ENCODE measurements around the gene EFCAB7. TPM values are rescaled to one million over a fixed set of nuclear protein-coding genes. Genes with fewer than 3 reads are reported as not detected.
"Not testable (repeated sequence)": the region's sequence is repeated elsewhere in the genome, so short reads cannot be mapped to it uniquely, and the experiment has no call there.

Gene EFCAB7
- total RNA-seq, 4 donors from 2014 or later, result 6.3 to 30.0 (median 11.2) TPM

DNA sequence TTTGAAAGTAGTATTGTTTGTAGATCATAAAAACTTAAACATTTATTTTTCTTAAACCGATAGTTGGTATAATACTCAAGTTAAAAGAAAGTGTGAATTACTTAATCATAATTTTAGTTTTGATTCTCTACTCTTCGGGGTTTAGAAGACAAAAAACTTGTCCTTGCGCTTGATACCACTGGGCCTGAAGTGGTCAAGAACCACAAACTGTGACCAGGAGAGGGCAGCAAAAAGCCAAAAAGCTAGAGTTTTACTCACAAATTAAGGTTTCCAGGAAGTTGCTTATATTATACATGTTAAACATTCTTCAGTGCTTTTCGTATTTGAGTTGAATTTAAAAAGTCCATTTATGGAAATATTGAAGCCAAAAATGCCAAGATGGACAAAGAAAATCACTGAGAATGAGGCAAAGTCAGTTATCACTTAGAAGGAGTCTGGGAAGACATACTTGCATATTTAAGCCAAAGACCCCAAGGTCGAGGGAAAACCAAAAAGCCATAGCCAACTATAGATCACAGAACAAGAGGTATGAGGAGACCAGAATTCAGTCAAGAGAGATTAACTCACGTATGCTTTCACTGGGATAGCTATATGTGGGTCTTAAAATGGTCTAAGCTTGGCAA is 34.2 kb downstream of the EFCAB7 start:
- Histone ChIP-seq H3K4me1 (no peaks in the 10 kb centered on the region), H3K27ac (no peak overlapping the region), H3K36me3 (peaks cover 0 to 22% of the 10 kb centered on the region in 2 donors), H3K27me3 (no peaks in the 10 kb centered on the region), H3K9me3 (no peaks in the 10 kb centered on the region), H3K4me3 (no peak overlapping the region)
- WGBS, 2 donors (ENCODE audit: low coverage in 1 of 2), result 59 to 76% methylated on average over 6 of the region's 6 CpGs
- TF ChIP-seq, protein P1, sequence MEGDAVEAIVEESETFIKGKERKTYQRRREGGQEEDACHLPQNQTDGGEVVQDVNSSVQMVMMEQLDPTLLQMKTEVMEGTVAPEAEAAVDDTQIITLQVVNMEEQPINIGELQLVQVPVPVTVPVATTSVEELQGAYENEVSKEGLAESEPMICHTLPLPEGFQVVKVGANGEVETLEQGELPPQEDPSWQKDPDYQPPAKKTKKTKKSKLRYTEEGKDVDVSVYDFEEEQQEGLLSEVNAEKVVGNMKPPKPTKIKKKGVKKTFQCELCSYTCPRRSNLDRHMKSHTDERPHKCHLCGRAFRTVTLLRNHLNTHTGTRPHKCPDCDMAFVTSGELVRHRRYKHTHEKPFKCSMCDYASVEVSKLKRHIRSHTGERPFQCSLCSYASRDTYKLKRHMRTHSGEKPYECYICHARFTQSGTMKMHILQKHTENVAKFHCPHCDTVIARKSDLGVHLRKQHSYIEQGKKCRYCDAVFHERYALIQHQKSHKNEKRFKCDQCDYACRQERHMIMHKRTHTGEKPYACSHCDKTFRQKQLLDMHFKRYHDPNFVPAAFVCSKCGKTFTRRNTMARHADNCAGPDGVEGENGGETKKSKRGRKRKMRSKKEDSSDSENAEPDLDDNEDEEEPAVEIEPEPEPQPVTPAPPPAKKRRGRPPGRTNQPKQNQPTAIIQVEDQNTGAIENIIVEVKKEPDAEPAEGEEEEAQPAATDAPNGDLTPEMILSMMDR (IDR thresholded peaks at IDR 0.05), result peak in 2 of 4 experiments; percentile 26 to 37
- no peak for TF ChIP-seq POLR2A (IDR thresholded peaks at IDR 0.05)
- no peak for TF ChIP-seq POLR2AphosphoS5 (IDR thresholded peaks at IDR 0.05)
- no peak for TF ChIP-seq EP300 (IDR thresholded peaks at IDR 0.05)
- ATAC-seq, result no peak

- Histone ChIP-seq H3K9me3 (no peaks in the 10 kb centered on the region), H3K4me3 (no peak overlapping the region), H3K36me3 (peaks cover 0 to 8% of the 10 kb centered on the region in 2 donors), H3K4me1 (no peaks in the 10 kb centered on the region), H3K27ac (no peak overlapping the region), H3K27me3 (no peaks in the 10 kb centered on the region)
- 91 to 100% methylated on average over 2 of the region's 2 CpGs for WGBS, 2 donors (ENCODE audit: low coverage in 1 of 2)
- ATAC-seq, result no peak
- TF ChIP-seq POLR2A (IDR thresholded peaks at IDR 0.05) (no peak), EP300 (IDR thresholded peaks at IDR 0.05) (no peak), POLR2AphosphoS5 (IDR thresholded peaks at IDR 0.05) (no peak)
- TF ChIP-seq, protein P1 (IDR thresholded peaks at IDR 0.05), result no peak
Measured at GRCh38 chr1:63559357-63559756, 36.0 kb downstream of the EFCAB7 start.

DNA sequence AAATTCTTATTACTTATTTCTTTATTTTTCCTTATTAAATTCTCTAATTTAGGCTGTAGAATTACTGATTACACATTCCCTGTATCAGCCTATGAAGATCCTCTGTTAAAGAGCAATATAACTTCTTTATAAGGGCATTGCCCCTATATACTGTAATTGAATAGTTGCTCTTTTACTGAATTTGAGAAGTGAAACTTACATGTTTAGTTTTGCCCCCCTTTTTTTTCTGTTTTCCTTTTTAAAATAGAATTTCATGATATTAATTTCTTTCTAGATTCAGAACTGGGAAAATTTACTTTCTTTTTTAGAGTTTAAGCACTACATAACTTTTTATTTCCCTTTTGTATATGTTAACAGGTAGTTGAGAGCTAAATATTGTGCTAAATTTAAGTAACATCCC is 40.4 kb downstream of the EFCAB7 start:
- Histone ChIP-seq H3K27ac (no peak overlapping the region), H3K4me3 (no peak overlapping the region), H3K27me3 (no peaks in the 10 kb centered on the region), H3K4me1 (no peaks in the 10 kb centered on the region), H3K36me3 (peaks cover 0 to 8% of the 10 kb centered on the region in 2 donors), H3K9me3 (no peaks in the 10 kb centered on the region)
- TF ChIP-seq EP300 (IDR thresholded peaks at IDR 0.05) (no peak), POLR2AphosphoS5 (IDR thresholded peaks at IDR 0.05) (no peak), POLR2A (IDR thresholded peaks at IDR 0.05) (no peak)
- TF ChIP-seq, protein P1 (IDR thresholded peaks at IDR 0.05), result no peak
- no peak for ATAC-seq

GRCh38 chr1:63569068-63569467 is 45.7 kb downstream of the EFCAB7 start:
- Histone ChIP-seq H3K4me3 (no peak overlapping the region), H3K9me3 (no peaks in the 10 kb centered on the region), H3K27me3 (no peaks in the 10 kb centered on the region), H3K36me3 (peaks cover 0 to 12% of the 10 kb centered on the region in 2 donors), H3K27ac (no peak overlapping the region), H3K4me1 (no peaks in the 10 kb centered on the region)
- WGBS, 2 donors (ENCODE audit: low coverage in 1 of 2), result 89 to 91% methylated on average over 4 of the region's 4 CpGs
- ATAC-seq, result no peak
- no peak for TF ChIP-seq POLR2A (IDR thresholded peaks at IDR 0.05)
- TF ChIP-seq EP300 (IDR thresholded peaks at IDR 0.05), result no peak
- TF ChIP-seq POLR2AphosphoS5 (IDR thresholded peaks at IDR 0.05), result no peak
- TF ChIP-seq, protein P1 (IDR thresholded peaks at IDR 0.05), result no peak

DNA sequence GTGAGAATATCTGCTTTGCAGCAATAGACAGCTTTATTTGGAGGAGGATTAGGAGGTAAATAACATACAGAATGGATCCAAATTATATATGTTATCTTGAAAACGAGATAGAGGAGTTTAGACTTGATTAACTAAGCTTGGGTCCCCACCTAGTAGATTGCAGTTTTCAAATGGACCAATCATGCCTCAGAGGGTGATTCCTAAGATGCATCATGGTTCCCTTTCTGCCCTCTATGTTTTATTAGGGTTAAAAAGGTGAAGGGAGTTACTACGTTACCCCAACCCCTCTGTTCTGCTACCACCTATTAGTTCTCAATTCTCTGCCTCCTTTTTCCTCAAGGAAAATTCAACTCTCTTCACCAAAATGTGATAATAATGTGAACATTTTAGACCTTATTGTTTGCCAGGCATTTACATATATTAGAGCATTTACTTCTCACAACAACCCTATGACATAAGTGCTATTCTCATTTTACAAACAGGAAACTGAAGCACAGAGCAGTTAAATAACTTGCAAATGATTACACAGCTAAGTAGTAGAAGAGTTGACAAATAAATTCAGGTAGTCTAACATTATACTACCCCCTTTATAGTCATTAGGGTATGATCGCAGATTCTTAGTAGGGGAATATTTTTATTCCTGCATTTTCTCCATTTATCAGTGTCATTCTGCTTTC is 46.5 kb downstream of the EFCAB7 start:
- 73 to 87% methylated on average over 3 of the region's 3 CpGs for WGBS, 2 donors (ENCODE audit: low coverage in 1 of 2)
- no peaks in the 10 kb centered on the region for H3K9me3 ChIP-seq
- H3K27me3 ChIP-seq, result no peaks in the 10 kb centered on the region
- ATAC-seq, result no peak
- H3K4me3 ChIP-seq, result no peak overlapping the region
- H3K27ac ChIP-seq, result no peak overlapping the region
- TF ChIP-seq POLR2AphosphoS5 (IDR thresholded peaks at IDR 0.05) (no peak), POLR2A (IDR thresholded peaks at IDR 0.05) (no peak), EP300 (IDR thresholded peaks at IDR 0.05) (no peak)
- TF ChIP-seq, protein P1 (IDR thresholded peaks at IDR 0.05), result no peak
- peaks cover 0 to 10% of the 10 kb centered on the region in 2 donors for H3K36me3 ChIP-seq
- H3K4me1 ChIP-seq, result no peaks in the 10 kb centered on the region

DNA sequence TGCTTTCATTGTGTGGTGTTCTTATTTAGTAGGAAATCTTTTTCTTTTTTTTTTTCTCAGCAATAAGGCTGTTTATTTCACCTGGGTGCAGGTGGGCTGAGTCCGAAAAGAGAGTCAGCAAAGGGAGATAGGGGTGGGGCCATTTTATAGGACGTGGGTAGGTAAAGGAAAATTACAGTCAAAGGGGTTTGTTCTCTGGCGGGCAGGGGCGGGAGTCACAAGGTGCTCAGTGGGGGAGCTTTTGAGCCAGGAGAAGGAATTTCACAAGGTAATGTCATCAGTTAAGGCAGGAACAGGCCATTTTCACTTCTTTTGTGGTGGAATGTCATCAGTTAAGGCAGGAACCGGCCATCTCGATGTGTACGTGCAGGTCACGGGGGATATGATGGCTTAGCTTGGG is 49.4 kb downstream of the EFCAB7 start:
- not testable (repeated sequence) for H3K4me3 ChIP-seq, H3K4me1 ChIP-seq, H3K27ac ChIP-seq, ATAC-seq, H3K9me3 ChIP-seq, H3K36me3 ChIP-seq, H3K27me3 ChIP-seq
- 78 to 94% methylated on average over 4 to 8 of the region's 8 CpGs for WGBS, 2 donors (ENCODE audit: low coverage in 1 of 2)

DNA sequence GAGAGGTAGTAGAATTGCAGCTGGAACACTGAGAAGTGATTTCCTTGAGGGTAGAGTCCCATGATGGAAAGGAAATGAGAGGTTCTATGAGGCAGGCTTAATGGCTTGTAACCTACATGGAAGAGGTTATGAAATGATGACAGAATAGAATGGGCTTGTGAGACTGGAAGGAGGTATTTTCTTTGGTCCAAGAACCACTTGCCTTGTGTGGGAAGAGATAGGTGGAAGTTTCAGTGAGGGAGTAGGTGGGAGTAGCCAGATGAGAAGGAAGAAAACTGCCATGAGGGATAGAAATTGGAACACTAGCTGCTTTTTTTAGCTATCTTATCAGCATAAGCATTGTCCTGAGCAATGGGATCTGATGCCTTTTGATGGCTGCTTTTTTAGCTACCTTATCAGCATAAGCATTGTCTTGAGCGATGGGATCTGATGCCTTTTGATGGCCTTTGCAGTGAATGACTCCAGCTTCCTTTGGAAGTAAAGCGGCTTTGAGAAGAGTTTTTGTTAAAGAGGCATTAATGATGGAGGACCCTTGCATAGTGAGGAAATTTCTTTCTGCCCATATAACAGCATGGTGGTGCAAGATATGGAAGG is 51.0 kb downstream of the EFCAB7 start:
- 79 to 88% methylated on average over 2 of the region's 2 CpGs for WGBS, 2 donors (ENCODE audit: low coverage in 1 of 2)
- not testable (repeated sequence) for H3K36me3 ChIP-seq, H3K27me3 ChIP-seq, ATAC-seq, H3K4me3 ChIP-seq, H3K4me1 ChIP-seq, H3K9me3 ChIP-seq, H3K27ac ChIP-seq

All from gastroesophageal sphincter (tissue), 4 donors.